Epithelial cell of esophagus (primary cell): Measurements from ENCODE around the gene AFAP1.

Source experiments
- DNase-seq: peaks from one replicate; pipeline ENCODE4 v3.0.0; 2010; ENCODE audit warnings: low read depth
- H3K4me3 ChIP-seq: 2 replicates; pipeline ENCODE4 v1.5.1; 2011; ENCODE audit warnings: mild to moderate bottlenecking, low read length, control low read depth
- CTCF ChIP-seq: IDR thresholded peaks from 2 replicates; pipeline ENCODE4 v1.5.1; 2011; ENCODE audit warnings: low read depth, mild to moderate bottlenecking, low read length, control low read depth, inconsistent platforms; ENCODE audit not compliant: insufficient read depth; ENCODE audit errors: missing control alignments

AFAP1 gene

GRCh38 chr4:7900334-7900909 lies 39.2 kb downstream of the AFAP1 start:
- no peak for DNase-seq
- TF ChIP-seq CTCF: no peak
- H3K4me3 ChIP-seq: no peak overlapping the region

GRCh38 chr4:7899184-7899869 lies 40.3 kb downstream of the AFAP1 start:
- TF ChIP-seq CTCF: no peak
- DNase-seq: no peak
- H3K4me3 ChIP-seq: no peak overlapping the region

- no peak overlapping the region for H3K4me3 ChIP-seq
- no peak for TF ChIP-seq CTCF
- no peak for DNase-seq
Observed at GRCh38 chr4:7898385-7898784, 41.3 kb downstream of the AFAP1 start.

- no peak overlapping the region for H3K4me3 ChIP-seq
- DNase-seq: peak; percentile 39
- TF ChIP-seq CTCF: no peak
Observed at GRCh38 chr4:7897811-7898210, 41.9 kb downstream of the AFAP1 start.

GRCh38 chr4:7894677-7895181 lies 44.9 kb downstream of the AFAP1 start:
- no peak for TF ChIP-seq CTCF
- DNase-seq: no peak
- H3K4me3 ChIP-seq: no peak overlapping the region

GRCh38 chr4:7894098-7894676 lies 45.5 kb downstream of the AFAP1 start:
- TF ChIP-seq CTCF: no peak
- peak; percentile 89 for DNase-seq
- no peak overlapping the region for H3K4me3 ChIP-seq
